GM12878 (cell line): ENCODE measurements around the gene POLR3K.

Experiments used
- BCLAF1 ChIP-seq: fragments of 450-650 bp; IDR thresholded peaks from 2 replicates; pipeline ENCODE4 v1.6.1; 2017; ENCODE audit warnings: antibody characterized with exemption, mild to moderate bottlenecking, moderate library complexity
- CTCF ChIP-seq, 3 experiments: IDR thresholded peaks in 2 of 3; conservative IDR thresholded peaks in 1 of 3; 2 replicates each; pipeline ENCODE4 v1.5.1; 2011; ENCODE audit warnings: low read depth in 3 of 3, low read length in 3 of 3, mild to moderate bottlenecking in 3 of 3, control low read depth in 2 of 3, moderate library complexity in 2 of 3, inconsistent platforms in 1 of 3, mixed read lengths in 1 of 3; ENCODE audit not compliant: control insufficient read depth in 2 of 3, insufficient read depth in 1 of 3; ENCODE audit errors: extremely low read depth in 1 of 3
- EGR1 ChIP-seq, 2 experiments: IDR thresholded peaks; 1 replicate in 1 of 2; 2 replicates in 1 of 2; pipeline ENCODE4 v1.6.1; 2011 to 2012; ENCODE audit warnings: low read depth in 2 of 2, low read length in 2 of 2, borderline replicate concordance in 1 of 2, mild to moderate bottlenecking in 1 of 2, moderate library complexity in 1 of 2
- EP300 ChIP-seq, 2 experiments: fragments of 150-350 bp in 1 of 2; IDR thresholded peaks; 2 replicates each; pipeline ENCODE4 v1.6.1; 2011 to 2012; ENCODE audit warnings: low read depth in 2 of 2, low read length in 2 of 2, borderline replicate concordance in 1 of 2, improper control_type of control experiment in 1 of 2, inconsistent platforms in 1 of 2; ENCODE audit not compliant: control insufficient read depth in 1 of 2
- EZH2 ChIP-seq: IDR thresholded peaks from 2 replicates; pipeline ENCODE4 v1.6.1; 2012; ENCODE audit warnings: low read depth, mild to moderate bottlenecking, control low read depth, inconsistent platforms, low read length, borderline replicate concordance; ENCODE audit not compliant: control insufficient read depth
- IRF3 ChIP-seq: fragments of 450-650 bp; IDR thresholded peaks from 2 replicates; pipeline ENCODE4 v1.6.1; 2014; ENCODE audit warnings: mild to moderate bottlenecking
- KDM1A ChIP-seq: fragments of 200-600 bp; sonication (generic); IDR thresholded peaks from 2 replicates; pipeline ENCODE4 v1.6.1; 2016; ENCODE audit warnings: borderline replicate concordance
- MYC ChIP-seq: IDR thresholded peaks from 2 replicates; pipeline ENCODE4 v1.6.1; 2011; ENCODE audit warnings: mild to moderate bottlenecking, low read length, moderate library complexity, inconsistent platforms; ENCODE audit not compliant: insufficient read depth, insufficient replicate concordance, insufficient read length, severe bottlenecking
- NR2F1 ChIP-seq: fragments of 450-650 bp; conservative IDR thresholded peaks from 2 replicates; pipeline ENCODE4 v1.6.1; 2017; ENCODE audit warnings: mild to moderate bottlenecking
- POLR2AphosphoS5 ChIP-seq: IDR thresholded peaks from 2 replicates; pipeline ENCODE4 v1.6.1; 2011; ENCODE audit warnings: mild to moderate bottlenecking, low read length, inconsistent platforms
- RAD21 ChIP-seq: IDR thresholded peaks from 2 replicates; pipeline ENCODE4 v1.6.1; 2011; ENCODE audit warnings: mild to moderate bottlenecking, low read depth, low read length, moderate library complexity; ENCODE audit not compliant: insufficient read depth
- RCOR1 ChIP-seq: conservative IDR thresholded peaks from 2 replicates; pipeline ENCODE4 v1.6.1; 2012; ENCODE audit warnings: low read depth, low read length, improper control_type of control experiment
- TARDBP ChIP-seq: IDR thresholded peaks from 2 replicates; pipeline ENCODE4 v1.6.1; 2016; ENCODE audit warnings: borderline replicate concordance
- ZNF274 ChIP-seq: IDR thresholded peaks from one replicate; pipeline ENCODE4 v1.8.0; 2011; ENCODE audit not compliant: insufficient read length, insufficient read depth

- TF ChIP-seq EGR1 (IDR thresholded peaks at IDR 0.05; ENCODE audit: borderline replicate concordance in 1 of 2, low read depth in 2 of 2, low read length in 2 of 2) (no peak), CTCF (IDR thresholded peaks at IDR 0.05 in 2 of 3, conservative IDR thresholded peaks at IDR 0.05 in 1 of 3; ENCODE audit: control insufficient read depth in 2 of 3, extremely low read depth in 1 of 3, insufficient read depth in 1 of 3, low read depth in 3 of 3, low read length in 3 of 3) (no peak), KDM1A (no peak), EP300 (IDR thresholded peaks at IDR 0.05; ENCODE audit: borderline replicate concordance in 1 of 2, control insufficient read depth in 1 of 2, low read depth in 2 of 2, low read length in 2 of 2) (no peak), RAD21 (no peak), RCOR1 (no peak), EZH2 (no peak), POLR2AphosphoS5 (no peak), TARDBP (no peak), BCLAF1 (no peak), IRF3 (no peak), ZNF274 (no peak), MYC (no peak), NR2F1 (no peak)
These were observed 35.2 kb upstream of the POLR3K start for GRCh38 chr16:88613-89012.
